ENCODE measurements around the gene ETNK2. TPM values are rescaled to one million over a fixed set of nuclear protein-coding genes. Genes with fewer than 3 reads are reported as not detected.

The ETNK2 gene
- total and polyA plus RNA-seq, 2 of the 13 experiments (the other 11 are each of a cell fraction or from before 2014, with no cell fraction given) = 15.5 to 42.8 TPM

DNA sequence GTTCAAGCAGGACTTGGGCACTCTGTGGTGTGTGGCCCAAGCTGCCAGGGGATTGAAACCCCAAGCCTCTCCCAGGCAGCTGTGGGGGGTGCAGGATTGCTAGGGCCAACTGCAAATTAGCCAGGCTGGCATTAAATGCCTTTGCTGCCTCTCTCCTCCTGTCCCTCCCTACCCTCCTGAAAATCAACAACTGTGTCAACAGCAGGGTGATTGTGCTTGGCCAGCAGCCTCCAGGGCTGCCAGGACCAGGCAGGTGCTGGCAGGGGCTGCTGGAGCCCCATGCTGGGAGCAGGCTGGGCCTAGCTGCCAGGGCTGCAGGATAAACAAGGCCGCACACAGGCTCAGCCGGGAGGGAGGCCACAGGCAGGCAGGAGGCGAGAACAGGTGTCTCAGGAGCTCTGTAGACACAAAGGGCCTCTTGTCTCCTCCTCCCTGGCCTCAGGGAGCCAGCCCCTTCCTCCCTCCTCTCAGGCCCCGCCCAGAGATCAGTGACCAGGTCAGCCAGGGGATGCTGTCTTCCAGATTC, 67.5 kb downstream of the ETNK2 start (continued):
- TF ChIP-seq, protein P1, sequence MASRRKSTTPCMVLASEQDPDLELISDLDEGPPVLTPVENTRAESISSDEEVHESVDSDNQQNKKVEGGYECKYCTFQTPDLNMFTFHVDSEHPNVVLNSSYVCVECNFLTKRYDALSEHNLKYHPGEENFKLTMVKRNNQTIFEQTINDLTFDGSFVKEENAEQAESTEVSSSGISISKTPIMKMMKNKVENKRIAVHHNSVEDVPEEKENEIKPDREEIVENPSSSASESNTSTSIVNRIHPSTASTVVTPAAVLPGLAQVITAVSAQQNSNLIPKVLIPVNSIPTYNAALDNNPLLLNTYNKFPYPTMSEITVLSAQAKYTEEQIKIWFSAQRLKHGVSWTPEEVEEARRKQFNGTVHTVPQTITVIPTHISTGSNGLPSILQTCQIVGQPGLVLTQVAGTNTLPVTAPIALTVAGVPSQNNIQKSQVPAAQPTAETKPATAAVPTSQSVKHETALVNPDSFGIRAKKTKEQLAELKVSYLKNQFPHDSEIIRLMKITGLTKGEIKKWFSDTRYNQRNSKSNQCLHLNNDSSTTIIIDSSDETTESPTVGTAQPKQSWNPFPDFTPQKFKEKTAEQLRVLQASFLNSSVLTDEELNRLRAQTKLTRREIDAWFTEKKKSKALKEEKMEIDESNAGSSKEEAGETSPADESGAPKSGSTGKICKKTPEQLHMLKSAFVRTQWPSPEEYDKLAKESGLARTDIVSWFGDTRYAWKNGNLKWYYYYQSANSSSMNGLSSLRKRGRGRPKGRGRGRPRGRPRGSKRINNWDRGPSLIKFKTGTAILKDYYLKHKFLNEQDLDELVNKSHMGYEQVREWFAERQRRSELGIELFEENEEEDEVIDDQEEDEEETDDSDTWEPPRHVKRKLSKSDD (CRISPR knock-in tag; IDR thresholded peaks at IDR 0.05; ENCODE audit: low read depth) = no peak
- TF ChIP-seq YEATS2 (CRISPR knock-in tag; IDR thresholded peaks at IDR 0.05; ENCODE audit: borderline replicate concordance) (peak; percentile 70; the same call in 1 of the 2 replicates), ZNF781 (CRISPR knock-in tag; IDR thresholded peaks at IDR 0.05; ENCODE audit: borderline replicate concordance, not compliant biosample characterization) (no peak), ETV6 (CRISPR knock-in tag; conservative IDR thresholded peaks at IDR 0.05) (no peak), ZNF251 (CRISPR knock-in tag; IDR thresholded peaks at IDR 0.05) (no peak), SMAD3 (CRISPR knock-in tag; IDR thresholded peaks at IDR 0.05) (no peak), BCL6 (CRISPR knock-in tag; IDR thresholded peaks at IDR 0.05) (peak; percentile 41; the same call in 1 of the 2 replicates), ZFX (CRISPR knock-in tag; IDR thresholded peaks at IDR 0.05; ENCODE audit: low read depth) (peak; percentile 97), KDM1A (CRISPR knock-in tag; IDR thresholded peaks at IDR 0.05) (0 out of 2 replicates have a peak, but pooled peaks have one; percentile 19), SALL1 (CRISPR knock-in tag; IDR thresholded peaks at IDR 0.05) (peak; percentile 64; the same call in 1 of the 2 replicates), ZNF451 (CRISPR knock-in tag; IDR thresholded peaks at IDR 0.05) (peak; percentile 75; the same call in 1 of the 2 replicates), THAP11 (CRISPR knock-in tag; IDR thresholded peaks at IDR 0.05) (0 out of 2 replicates have a peak, but pooled peaks have one; percentile 38), RBM39 (IDR thresholded peaks at IDR 0.05; ENCODE audit: low read depth, low read length, poor library complexity, severe bottlenecking) (peak; percentile 55), ZNF317 (CRISPR knock-in tag; IDR thresholded peaks at IDR 0.05) (no peak), HDAC2 (CRISPR knock-in tag; IDR thresholded peaks at IDR 0.05) (0 out of 2 replicates have a peak, but pooled peaks have one; percentile 29), PITX1 (CRISPR knock-in tag; IDR thresholded peaks at IDR 0.05) (peak; percentile 53; the same call in 1 of the 2 replicates), ZNF331 (CRISPR knock-in tag; IDR thresholded peaks at IDR 0.05) (peak; percentile 72), MED13 (CRISPR knock-in tag; IDR thresholded peaks at IDR 0.05) (no peak), FOXK1 (CRISPR knock-in tag; IDR thresholded peaks at IDR 0.05; ENCODE audit: borderline replicate concordance, low read depth) (peak; percentile 80; the same call in 1 of the 2 replicates)
- TF ChIP-seq, protein P2, sequence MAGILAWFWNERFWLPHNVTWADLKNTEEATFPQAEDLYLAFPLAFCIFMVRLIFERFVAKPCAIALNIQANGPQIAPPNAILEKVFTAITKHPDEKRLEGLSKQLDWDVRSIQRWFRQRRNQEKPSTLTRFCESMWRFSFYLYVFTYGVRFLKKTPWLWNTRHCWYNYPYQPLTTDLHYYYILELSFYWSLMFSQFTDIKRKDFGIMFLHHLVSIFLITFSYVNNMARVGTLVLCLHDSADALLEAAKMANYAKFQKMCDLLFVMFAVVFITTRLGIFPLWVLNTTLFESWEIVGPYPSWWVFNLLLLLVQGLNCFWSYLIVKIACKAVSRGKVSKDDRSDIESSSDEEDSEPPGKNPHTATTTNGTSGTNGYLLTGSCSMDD (CRISPR knock-in tag; IDR thresholded peaks at IDR 0.05) = no peak
- TF ChIP-seq, protein P3, sequence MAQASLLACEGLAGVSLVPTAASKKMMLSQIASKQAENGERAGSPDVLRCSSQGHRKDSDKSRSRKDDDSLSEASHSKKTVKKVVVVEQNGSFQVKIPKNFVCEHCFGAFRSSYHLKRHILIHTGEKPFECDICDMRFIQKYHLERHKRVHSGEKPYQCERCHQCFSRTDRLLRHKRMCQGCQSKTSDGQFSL (CRISPR knock-in tag; IDR thresholded peaks at IDR 0.05) = peak; percentile 66; the same call in 1 of the 2 replicates
- TF ChIP-seq, protein P4, sequence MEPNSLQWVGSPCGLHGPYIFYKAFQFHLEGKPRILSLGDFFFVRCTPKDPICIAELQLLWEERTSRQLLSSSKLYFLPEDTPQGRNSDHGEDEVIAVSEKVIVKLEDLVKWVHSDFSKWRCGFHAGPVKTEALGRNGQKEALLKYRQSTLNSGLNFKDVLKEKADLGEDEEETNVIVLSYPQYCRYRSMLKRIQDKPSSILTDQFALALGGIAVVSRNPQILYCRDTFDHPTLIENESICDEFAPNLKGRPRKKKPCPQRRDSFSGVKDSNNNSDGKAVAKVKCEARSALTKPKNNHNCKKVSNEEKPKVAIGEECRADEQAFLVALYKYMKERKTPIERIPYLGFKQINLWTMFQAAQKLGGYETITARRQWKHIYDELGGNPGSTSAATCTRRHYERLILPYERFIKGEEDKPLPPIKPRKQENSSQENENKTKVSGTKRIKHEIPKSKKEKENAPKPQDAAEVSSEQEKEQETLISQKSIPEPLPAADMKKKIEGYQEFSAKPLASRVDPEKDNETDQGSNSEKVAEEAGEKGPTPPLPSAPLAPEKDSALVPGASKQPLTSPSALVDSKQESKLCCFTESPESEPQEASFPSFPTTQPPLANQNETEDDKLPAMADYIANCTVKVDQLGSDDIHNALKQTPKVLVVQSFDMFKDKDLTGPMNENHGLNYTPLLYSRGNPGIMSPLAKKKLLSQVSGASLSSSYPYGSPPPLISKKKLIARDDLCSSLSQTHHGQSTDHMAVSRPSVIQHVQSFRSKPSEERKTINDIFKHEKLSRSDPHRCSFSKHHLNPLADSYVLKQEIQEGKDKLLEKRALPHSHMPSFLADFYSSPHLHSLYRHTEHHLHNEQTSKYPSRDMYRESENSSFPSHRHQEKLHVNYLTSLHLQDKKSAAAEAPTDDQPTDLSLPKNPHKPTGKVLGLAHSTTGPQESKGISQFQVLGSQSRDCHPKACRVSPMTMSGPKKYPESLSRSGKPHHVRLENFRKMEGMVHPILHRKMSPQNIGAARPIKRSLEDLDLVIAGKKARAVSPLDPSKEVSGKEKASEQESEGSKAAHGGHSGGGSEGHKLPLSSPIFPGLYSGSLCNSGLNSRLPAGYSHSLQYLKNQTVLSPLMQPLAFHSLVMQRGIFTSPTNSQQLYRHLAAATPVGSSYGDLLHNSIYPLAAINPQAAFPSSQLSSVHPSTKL (CRISPR knock-in tag; IDR thresholded peaks at IDR 0.05) = peak; percentile 34; the same call in 1 of the 2 replicates
